Measurements from ENCODE around the gene PDE4B. TPM values are rescaled to one million over a fixed set of nuclear protein-coding genes. Genes with fewer than 3 reads are reported as not detected.
A peak's percentile ranks its signal among the peaks of the same experiment; 100 is the strongest.

The PDE4B gene
- total and polyA plus RNA-seq, 2 donors from 2014 or later = 2.0 to 8.7 TPM

DNA sequence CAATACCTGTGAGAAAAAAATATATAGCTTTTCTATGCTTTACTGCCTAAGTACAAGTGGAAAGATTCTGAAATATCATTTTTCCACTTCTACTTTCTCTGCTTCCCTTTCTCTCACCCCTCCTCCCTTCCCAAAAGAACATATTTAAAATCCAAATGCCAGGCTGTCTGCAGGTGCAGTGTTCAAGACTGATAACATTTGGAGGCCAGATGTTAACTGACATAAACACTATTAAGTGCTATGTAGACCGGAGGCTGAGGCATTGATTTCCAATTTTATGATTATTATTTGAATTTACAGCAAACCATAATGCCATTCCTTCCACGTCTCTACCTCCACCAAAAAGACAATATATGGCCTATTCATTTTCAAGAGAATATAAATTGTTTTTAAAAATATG, 444.3 kb downstream of the PDE4B start:
- H3K4me1 ChIP-seq (ENCODE audit: control insufficient read depth in 2 of 3, insufficient read depth in 2 of 3, low read depth in 1 of 3, low read length in 3 of 3) = no peaks in the 10 kb centered on the region
- no peak overlapping the region for H3K27ac ChIP-seq (ENCODE audit: low read depth in 2 of 2, low read length in 2 of 2)
- no peaks in the 10 kb centered on the region for H3K9me3 ChIP-seq (ENCODE audit: control insufficient read depth in 2 of 3, insufficient read depth in 1 of 3, low read length in 3 of 3)
- no peak overlapping the region for H3K9ac ChIP-seq (ENCODE audit: low read length in 3 of 3)
- H3K4me3 ChIP-seq (ENCODE audit: low read length in 3 of 3) = no peak overlapping the region
- DNase-seq (no peak), FAIRE-seq (no peak)
- TF ChIP-seq, protein P1, sequence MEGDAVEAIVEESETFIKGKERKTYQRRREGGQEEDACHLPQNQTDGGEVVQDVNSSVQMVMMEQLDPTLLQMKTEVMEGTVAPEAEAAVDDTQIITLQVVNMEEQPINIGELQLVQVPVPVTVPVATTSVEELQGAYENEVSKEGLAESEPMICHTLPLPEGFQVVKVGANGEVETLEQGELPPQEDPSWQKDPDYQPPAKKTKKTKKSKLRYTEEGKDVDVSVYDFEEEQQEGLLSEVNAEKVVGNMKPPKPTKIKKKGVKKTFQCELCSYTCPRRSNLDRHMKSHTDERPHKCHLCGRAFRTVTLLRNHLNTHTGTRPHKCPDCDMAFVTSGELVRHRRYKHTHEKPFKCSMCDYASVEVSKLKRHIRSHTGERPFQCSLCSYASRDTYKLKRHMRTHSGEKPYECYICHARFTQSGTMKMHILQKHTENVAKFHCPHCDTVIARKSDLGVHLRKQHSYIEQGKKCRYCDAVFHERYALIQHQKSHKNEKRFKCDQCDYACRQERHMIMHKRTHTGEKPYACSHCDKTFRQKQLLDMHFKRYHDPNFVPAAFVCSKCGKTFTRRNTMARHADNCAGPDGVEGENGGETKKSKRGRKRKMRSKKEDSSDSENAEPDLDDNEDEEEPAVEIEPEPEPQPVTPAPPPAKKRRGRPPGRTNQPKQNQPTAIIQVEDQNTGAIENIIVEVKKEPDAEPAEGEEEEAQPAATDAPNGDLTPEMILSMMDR (IDR thresholded peaks at IDR 0.05; ENCODE audit: borderline replicate concordance, extremely low read depth, insufficient read depth) = no peak
- H3K27me3 ChIP-seq (ENCODE audit: control insufficient read depth, insufficient read depth, low read length) = no peaks in the 10 kb centered on the region
- H3K36me3 ChIP-seq (ENCODE audit: control insufficient read depth in 2 of 3, insufficient read depth in 3 of 3, low read length in 3 of 3) = no peaks in the 10 kb centered on the region
- intact Hi-C loops (cut with DNase I) = no loop called here

DNA sequence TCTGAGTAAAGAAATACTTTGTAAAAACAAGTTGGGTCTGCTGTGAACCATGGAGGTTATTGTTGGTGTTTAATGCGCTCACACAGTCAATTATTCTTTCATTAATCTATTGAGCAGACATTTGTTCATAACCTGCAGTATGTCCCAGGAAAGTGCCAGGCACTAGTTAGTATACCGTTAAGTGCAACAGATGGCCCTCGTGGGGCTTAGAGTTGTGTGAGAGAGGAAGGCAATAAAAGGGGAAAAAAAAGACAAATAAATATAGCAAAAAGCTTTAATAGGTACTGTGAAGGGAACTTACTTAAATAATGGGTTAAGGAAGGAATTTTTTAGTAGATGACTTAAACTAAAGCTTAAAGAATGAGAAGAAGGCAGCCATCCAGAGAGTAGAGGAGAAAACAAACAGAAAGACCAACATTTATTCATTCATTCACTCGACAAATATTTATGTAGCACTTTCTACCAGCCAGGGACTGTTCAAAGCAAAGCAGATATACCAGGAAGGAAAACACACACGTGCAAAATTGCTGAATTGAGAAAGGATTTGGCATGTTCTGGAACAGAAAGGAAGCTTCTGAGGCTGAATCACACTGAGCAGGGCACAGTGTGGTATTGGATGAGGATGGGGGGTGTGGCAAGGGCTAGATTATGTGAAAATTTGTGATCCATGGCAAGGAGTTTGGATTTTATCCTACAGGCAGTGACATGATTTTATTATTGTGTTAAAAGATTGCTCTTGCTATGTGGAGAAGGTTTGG, 445.2 kb downstream of the PDE4B start:
- DNase-seq = peak in 1 of 5 donors; percentile 12
- Histone ChIP-seq H3K9ac (ENCODE audit: low read length in 3 of 3) (no peak overlapping the region), H3K4me1 (ENCODE audit: control insufficient read depth in 2 of 3, insufficient read depth in 2 of 3, low read depth in 1 of 3, low read length in 3 of 3) (no peaks in the 10 kb centered on the region), H3K27ac (ENCODE audit: low read depth in 2 of 2, low read length in 2 of 2) (no peak overlapping the region), H3K9me3 (ENCODE audit: control insufficient read depth in 2 of 3, insufficient read depth in 1 of 3, low read length in 3 of 3) (no peaks in the 10 kb centered on the region), H3K4me3 (ENCODE audit: low read length in 3 of 3) (no peak overlapping the region), H3K36me3 (ENCODE audit: control insufficient read depth in 2 of 3, insufficient read depth in 3 of 3, low read length in 3 of 3) (no peaks in the 10 kb centered on the region), H3K27me3 (ENCODE audit: control insufficient read depth, insufficient read depth, low read length) (no peaks in the 10 kb centered on the region)
- no peak for FAIRE-seq
- TF ChIP-seq, protein P1 (IDR thresholded peaks at IDR 0.05; ENCODE audit: borderline replicate concordance, extremely low read depth, insufficient read depth) = no peak
- intact Hi-C loops (cut with DNase I) = no loop called here

DNA sequence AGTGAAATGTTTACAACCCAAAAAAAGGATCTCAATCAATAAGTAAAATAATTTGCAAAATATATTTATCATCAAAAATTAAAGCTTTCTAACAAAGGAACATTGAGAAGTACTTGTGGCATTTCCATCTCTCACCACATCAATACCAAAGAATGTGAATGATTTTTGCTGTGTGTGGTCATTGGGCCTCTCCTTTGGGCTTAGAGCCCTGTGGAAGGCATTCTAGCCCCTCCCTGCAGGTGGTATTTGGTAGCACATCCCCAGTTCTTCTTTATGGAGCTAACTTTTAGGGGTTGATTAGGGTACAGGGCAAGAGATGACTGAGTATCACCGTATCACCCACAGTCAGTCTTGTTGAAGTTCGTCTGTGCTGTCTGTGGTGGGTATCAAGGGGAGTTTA, 447.1 kb downstream of the PDE4B start:
- H3K9ac ChIP-seq (ENCODE audit: low read length in 3 of 3) = no peak overlapping the region
- FAIRE-seq (no peak), DNase-seq (no peak)
- no peaks in the 10 kb centered on the region for H3K9me3 ChIP-seq (ENCODE audit: control insufficient read depth in 2 of 3, insufficient read depth in 1 of 3, low read length in 3 of 3)
- H3K36me3 ChIP-seq (ENCODE audit: control insufficient read depth in 2 of 3, insufficient read depth in 3 of 3, low read length in 3 of 3) = no peaks in the 10 kb centered on the region
- no peaks in the 10 kb centered on the region for H3K4me1 ChIP-seq (ENCODE audit: control insufficient read depth in 2 of 3, insufficient read depth in 2 of 3, low read depth in 1 of 3, low read length in 3 of 3)
- no peaks in the 10 kb centered on the region for H3K27me3 ChIP-seq (ENCODE audit: control insufficient read depth, insufficient read depth, low read length)
- TF ChIP-seq, protein P1 (IDR thresholded peaks at IDR 0.05; ENCODE audit: borderline replicate concordance, extremely low read depth, insufficient read depth) = no peak
- intact Hi-C loops (cut with DNase I) = loop anchor here (5.0 kb wide), 1 partner anchor 278 kb away; no protein-coding TSS in a partner anchor
- H3K4me3 ChIP-seq (ENCODE audit: low read length in 3 of 3) = no peak overlapping the region
- no peak overlapping the region for H3K27ac ChIP-seq (ENCODE audit: low read depth in 2 of 2, low read length in 2 of 2)

All from kidney (tissue), 14 donors.